Endometrium (tissue), 2 donors: Measurements from ENCODE around the gene STEAP3.

Source experiments
- FAIRE-seq: peaks from 2 replicates; lab custom pipeline; 2012; peaks lifted over from hg19 to GRCh38; lab: Jason Lieb, UNC
- donor health status: control.
- donor health status: control.

Gene STEAP3

DNA sequence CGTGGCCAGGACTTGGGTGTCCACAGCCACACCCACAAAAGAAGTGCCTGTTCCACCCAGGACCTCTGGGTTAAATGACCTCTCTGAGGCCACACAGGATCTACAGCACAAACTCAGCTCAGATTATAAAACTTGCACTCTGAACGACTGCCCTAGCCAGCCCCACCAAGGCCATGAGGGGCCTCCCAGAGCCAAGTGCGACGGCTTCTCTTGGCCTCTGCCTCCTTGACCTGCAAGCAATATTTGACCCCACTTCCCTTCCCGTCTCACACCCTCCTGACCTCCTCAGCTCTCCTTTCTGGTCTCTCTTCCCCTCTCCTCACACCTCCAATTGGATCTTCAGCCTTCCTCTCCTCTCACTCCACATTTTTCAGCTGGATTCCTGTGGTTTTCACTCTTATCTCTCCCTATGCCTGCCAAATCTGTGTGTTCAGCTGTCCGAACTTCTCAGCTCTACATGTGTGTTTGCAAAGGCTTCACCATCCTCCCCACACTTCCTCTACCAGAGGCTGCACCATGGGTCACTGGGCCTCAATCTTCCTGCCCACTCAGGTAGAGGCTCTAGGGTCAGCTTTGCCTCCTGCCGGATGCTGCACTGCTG is 25.3 kb upstream of the STEAP3 start:
- FAIRE-seq = no peak

DNA sequence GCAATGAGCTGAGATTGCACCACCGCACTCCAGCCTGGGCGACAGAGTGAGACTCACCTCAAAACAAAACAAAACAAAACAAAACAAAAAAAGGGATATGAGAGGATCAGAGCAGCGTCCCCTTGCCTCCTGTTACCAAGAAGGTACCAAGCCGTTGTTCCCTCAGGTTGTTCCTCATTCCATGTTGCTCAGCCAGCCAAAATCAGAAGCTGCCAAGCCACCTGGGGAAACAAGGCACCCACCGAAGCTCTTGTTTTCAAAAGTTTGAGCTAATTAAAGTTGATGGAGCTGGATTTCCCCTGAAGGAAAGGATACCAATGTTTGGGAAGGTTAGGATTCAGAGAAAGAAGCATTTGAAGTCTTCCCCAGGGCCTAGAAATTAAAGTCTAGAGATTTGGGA is 21.8 kb upstream of the STEAP3 start:
- FAIRE-seq = no peak

DNA sequence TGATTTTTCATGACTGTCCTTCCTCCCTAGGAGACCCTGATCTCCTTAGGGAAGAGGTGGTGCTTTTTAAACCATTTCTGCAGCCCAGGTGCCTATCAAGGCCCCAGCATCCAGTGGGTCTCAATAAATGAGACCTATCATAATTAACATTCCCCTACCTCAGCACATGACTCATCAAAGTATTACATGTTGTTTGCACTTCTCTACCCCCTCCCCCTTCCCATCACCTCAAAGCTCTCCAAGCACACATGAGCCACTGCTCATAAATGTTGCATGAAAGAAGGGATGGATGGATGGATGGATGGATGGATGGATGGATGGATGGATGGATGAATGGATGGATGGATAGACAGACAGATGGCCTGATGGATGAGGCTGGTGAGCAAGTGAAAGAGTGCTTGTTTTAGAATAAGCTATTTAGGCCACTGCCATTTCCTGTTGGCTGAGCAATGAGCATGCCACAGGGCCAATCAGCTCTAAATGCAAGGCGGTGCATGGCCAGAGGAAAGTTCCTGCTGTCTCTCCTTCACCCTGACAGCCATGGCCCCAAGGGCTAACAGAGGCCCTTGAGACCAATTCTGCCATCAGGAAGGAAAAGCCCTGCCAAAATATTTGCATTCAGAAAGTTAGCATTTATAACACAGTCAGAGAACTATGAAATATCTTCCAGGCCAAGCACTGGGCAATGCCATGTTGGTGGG is 20.9 kb upstream of the STEAP3 start:
- no peak for FAIRE-seq

DNA sequence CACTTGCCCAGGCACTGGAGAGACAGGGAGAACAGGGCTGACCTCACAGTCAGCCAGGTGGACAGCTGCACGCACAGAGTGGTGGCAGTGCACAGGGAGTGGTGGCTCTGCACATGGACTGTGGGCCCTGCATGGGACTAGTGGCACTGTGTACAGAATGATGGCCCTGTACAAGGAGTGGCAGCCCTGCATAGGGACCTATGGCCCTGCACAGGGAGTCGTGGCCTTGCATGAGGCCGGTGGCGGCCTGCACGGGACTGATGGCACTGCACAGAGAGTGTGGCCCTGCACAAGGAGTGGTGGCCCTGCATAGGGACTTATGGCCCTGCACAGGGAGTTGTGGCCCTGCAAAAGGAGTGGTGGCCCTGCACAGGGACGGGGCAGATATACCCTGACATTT is 19.1 kb upstream of the STEAP3 start:
- FAIRE-seq = no peak

DNA sequence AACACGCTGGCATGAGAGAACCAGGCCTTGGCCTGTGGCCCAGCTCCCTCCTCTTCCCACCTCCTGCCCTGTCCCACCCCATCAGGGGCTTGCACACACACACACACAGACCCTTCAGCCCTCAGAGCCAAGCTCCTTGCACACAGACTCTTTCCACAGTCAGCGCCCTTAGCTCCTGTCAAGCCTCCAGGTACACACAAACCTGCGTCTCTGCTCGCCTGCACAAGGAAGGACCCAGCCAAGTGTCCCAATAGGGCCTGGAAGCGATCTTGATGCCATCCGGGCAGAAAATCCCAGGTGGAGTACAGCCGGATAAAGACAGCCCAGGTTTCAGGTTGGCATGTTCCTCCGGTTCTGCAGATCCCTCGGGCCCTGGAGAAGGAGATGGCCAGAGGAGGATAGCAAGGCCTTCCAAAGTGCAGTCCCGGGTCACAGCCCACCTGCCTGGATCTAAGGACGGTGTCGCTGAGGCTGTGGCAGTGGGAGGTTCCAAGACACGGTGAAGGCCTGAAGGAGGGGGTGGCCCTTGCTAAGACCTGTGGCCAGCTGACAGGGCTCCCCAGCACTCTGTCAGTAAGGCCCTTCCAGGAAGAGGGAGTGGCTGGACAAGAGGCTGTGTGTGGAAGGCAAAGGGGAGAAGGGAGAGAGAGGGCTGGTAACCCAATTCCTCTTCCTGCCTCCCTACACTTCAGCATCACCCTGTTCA is 18.5 kb upstream of the STEAP3 start:
- no peak for FAIRE-seq

DNA sequence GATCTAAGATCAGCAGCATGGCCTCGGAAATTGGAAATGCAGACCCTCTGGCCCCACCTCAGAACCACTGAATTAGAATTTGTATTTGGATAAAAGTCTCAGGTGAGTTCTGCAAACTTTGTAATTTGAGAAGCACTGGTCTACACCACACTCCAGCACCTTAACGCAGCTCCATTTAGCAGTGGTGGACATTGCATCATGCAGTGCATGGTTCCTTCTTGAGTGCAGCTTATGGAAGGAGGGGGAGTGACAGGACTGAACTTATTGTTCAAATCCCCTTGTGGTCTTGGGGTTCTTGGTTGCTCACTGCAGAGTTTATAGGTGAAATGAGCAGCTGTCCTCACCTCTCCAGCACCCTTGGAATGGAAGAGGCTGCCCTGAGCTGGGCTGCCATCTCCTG is 17.4 kb upstream of the STEAP3 start:
- FAIRE-seq = no peak

DNA sequence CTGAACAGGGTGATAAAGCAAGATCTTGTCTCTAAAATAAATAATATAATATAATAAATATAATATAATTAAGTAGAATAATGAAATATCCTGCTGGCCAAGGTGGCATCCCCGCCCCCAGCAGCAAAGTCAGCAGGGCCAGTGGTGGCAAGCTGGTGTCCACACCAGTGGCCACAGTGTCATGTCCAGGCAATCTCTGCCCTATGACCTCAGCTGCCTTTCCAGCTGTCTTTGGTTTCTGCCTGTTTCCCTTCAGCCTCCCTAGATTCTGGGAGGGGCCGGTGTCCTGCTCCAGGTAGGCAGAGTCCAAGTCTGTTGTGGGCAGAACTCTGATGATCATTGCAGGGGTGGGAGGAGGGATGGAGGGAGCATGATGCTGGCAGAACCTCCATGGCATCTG is 16.2 kb upstream of the STEAP3 start:
- no peak for FAIRE-seq

DNA sequence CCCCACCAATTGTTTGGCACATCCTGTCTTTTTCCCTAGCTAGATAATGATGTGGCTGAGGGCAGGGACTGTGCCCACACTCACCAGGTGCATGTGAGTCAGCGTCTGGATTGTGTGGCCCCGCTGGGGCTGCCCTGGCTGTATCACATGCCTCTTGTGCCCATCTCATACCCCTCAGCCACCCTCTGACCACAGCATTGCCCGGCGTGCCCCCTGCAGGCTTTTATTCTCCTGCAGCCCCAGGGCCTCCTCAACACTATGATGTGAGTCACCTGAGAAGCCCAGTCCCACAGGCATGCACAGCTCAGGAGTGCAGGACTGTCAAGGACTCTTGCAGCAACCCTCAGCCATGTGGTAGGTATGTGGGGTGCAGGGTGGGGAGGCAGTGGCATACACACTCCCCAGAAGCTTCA is 14.8 kb upstream of the STEAP3 start:
- FAIRE-seq = no peak

DNA sequence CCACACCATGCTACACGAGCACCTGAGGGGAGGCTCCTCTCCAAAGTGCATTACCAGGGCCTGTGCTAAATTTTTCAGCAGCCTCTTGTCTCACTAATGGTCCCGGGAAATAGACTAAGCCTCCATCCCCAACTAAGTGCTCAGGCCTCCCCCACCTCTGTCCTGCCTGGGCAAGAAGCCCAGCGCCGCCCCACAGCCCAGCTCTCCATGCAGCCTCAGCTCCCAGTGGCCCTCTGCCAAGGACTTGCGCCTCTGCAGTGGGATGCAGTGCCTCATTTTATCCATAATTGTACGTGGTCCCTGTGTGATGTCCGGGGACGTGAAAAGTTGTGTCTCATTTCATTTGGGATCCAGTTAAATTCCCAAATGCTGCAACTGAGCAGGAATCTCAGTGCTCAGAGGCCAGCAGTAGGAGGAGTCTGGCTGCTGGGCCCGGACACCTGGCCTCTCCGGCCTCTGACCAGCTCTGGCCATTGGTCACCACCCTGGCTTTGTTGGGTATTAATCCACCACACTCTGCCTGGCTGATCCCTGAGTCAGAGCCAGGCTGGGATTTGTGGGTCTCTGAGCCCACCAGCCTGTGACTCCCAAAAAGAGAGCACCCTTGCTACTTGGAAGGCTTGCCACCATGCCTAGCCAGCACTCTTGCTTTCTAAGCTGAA is 11.4 kb upstream of the STEAP3 start:
- no peak for FAIRE-seq

DNA sequence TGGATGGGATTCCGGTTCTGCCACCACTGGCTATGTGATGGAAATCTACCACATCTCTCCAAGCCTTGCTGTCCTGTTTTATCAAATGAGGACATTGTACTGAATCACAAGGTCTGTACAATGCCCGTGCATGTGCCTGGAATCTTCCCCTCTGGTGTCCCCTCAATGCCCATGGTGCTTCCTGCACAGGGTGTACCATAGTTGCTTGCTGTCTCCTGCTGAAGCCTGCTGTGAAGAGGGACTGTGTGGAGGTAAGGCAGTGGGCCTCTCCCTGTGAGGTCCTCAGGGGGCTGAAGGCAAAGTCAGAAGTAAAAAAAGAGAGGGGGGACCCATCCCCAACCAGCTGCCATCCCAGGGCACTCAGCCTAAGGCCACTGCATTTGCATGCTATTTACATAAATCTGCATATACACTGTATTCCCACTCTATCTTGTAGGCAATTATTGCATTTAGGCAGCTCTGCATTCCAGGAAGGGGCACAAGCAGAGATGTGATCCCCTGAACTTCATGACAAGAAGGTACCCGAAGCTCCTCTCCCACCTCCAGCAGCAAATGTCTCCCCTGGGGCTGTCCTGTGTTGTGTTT is 9.1 kb upstream of the STEAP3 start:
- FAIRE-seq = no peak

DNA sequence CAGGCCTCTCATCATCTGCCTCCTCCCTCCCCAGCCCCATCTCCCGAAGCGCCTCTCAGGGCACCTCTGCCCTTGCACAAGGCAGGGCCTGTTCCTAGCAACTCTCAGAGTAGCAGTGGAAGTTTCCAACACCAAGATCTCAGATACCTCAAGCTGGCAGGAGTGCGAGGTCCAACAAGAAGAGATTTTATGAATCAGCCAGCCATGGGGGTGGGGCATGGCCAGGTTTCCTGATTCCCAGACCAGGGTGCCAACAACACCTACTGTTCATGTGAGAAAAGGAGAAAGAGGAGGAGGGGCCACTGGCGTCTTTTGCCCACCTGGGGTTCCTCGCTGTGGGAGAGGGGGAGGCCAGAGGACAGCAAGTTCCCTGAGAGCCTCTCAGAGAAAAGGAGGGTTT is 6.6 kb upstream of the STEAP3 start:
- no peak for FAIRE-seq

DNA sequence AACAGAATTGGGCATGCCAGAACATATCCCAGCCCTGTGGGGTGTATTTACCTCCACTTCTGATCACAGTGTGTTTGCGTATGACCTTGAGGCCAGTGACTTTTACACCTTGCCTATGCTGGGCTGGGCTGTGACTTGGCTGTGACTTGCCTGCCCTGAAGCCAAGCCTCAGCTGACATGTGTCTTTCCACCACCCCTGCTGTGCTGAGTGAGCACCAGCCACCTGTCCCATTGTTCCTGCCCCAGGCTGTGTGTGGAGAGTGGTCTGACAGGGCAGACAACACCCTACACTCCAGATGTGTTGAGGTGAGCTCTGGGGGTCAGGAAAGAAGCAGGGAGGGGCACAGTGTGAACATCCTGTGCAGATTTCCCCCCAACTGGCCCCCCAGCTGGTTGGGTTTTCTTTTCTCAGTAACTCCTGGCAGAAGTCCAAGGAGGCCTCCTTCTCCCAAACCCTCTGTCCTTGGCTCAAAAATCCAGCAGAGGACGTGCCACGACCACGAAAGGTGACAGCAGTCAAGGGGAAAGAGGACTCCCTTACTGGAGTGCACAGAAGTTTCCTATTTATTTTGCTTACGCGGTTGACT is 5.1 kb upstream of the STEAP3 start:
- no peak for FAIRE-seq

DNA sequence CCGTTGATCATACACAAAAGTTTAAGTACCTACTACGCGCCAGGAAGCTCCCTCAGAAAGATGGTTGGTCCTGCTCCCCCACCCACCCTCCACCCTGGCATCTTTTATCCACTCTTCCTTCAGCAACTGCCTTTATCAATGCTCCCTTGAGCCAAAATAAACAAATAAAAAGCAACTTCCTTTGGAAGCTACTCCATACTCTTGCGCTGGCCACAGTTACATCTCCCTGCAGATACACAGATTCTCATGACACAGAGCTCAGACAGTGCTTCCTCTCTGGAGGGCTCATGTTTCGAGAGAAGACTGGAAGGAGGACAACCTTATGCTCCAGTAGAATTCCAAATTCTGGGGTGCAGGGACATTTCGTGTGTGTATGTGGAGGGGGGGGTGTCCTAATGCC is 3.8 kb upstream of the STEAP3 start:
- no peak for FAIRE-seq

DNA sequence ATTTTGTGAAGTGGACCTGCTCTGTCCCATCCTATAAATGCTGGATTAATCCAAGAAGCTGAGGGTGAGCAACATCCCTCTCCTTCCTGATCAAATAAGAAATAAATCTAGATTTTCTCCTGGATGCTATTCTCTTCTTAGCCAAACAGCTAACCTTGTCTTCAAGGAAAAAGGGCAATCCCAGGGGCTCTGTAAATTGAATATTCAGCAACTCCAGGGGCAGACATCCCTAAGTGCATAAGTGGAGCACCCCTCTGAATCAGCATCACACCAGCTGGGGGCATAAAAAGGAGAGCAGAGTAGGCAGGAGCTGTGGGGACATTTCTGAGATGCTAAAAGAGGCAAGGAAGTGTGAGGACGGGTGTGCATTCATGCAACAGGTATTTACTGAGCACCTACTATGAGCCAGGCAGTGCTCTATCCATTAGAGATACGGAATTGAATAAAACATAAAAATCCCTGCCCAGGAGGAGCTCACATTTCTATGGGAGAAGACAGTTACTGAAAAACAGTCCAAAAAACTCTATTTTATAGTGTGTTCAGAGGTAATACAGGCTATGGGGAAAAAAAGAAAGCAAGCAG is 2.8 kb upstream of the STEAP3 start:
- FAIRE-seq = no peak

DNA sequence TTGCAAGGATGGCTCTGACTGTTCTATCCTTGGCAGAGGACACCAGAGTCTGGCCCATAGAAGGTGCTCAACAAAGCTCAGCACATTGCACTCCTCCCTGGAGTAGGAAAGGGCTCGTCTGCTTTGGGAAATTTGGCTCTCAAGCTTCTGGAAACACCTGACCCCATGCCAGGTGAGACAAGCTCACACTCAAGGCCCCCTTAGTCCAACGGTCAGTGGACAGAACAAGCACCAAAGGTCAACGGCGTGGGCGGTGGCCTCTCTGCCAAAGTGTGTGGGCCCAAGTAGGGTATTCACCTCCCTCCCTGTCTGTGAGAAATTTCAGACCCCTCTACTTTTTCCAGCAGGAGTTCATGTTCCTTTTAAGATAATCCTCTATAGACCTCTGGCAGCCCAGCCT is 2.0 kb upstream of the STEAP3 start:
- FAIRE-seq = no peak

DNA sequence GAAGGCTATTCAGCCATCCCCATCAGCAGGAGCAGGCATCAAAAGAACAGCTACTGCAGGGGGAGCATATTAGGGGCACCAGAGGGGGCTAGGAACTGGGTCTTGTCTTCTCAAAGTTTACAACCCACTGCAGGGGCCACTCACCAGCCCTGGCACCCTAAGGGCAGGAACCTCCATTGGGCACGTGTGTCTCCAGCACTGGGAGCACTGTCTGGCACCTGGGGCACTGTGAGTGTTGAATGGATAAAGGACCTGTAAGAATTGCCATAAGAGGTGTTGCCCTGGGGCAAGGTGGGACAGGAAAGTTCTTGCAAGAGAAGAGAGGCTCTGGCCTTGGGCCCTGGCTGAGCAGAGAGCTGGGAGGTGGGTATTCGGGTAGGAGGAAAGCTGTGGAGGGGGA is 1.4 kb upstream of the STEAP3 start:
- no peak for FAIRE-seq

DNA sequence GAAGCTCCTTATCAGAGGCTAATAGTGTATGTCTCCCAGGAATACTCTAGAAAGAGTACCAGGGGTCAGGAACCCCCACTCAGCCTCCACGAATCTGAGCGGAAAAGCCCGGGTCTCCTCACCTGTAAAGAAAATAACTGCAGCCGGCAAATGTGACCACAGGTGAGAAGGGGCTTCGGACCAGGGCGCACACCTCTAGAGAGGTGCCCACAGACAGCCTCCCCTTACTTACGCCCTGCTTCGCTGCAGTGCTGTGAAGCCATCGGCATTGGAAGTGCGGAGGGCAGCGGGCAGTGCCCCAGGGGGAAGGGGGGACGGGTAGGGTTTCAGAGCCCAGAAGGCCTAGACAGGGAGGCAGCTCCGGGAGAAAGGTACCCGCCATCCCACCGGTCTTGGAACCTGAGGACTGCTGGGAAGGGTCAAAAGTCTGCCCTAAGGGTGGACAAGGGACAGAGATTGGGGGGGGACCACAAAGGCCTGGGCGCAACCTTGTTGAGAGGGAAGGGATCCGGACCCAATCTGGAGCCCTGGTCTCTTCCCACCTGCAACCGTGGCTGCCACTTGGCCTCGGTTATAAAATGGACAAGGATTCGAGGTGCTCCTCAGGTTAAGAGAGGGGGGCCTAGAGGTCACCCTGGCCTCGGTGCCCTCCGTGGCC is 642 bp upstream of the STEAP3 start:
- no peak for FAIRE-seq

DNA sequence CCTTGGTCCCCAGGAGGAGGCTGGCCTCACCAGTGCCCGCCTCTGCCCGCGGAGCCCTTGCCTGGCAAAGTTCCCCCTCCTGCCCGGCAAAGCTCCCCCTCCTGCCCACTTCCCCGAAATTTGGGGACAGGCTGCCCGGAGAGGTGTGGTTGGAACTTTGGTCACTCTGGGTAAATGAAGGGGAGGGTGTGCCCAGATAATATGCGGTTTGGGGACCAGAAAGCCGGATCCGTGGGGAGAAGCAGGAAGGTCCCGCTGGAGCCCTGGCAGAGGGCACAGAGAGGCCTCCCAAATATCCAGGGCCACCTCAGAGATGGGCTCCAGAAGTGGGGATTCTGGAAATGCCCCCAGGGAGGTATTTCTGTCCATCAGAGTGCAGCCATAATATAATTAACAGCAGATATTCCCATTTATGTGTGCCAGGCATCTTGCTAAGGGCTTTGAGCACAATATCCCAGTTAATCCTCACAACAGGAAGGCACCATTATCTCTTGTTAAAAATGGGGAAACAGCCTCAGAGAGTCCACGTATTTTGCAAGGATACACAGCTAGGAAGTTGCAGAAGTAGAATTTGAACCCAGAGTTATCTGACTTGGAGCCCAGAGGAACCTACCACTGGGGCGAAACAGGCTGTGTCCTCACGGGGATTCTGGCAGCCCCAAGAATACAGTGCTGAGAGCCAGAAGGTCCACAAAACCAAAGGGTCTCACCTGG is 914 bp downstream of the STEAP3 start:
- no peak for FAIRE-seq

DNA sequence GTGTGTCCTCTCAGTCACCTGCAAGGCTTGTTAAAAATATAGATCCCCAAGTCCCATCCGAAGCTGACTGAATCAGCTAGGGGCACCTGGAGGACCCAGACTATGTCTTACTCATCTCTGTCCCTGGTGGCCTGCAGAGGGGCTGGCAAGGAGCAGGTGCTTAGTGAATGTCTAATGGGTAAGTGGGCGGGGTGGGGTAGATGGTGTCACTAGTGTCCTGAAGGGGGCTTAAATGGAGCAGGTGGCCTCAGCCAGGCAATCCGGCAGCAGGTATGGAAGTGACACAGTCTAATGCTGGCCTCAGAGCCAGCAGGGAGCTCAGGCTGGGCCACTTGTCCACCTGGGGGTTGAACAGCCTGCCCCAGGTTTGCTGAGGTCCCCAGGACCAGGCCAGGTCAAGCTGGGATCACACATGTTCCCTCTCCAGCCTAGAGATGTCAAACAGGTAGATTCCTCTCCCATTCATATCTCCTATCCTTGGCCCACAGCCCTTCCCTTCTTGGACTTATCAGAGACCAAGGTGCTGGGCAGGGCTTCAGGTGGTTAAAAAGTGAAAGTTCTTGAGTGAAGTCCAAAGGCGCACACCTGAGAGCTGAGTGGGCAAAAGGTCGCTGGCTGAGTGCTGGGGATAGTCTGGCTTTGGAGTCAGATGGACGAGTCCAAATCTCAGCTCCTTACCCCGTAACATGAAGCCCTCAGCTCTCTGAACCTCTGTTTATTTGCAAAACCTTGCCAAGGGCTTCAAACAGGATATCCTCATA is 1.7 kb downstream of the STEAP3 start:
- FAIRE-seq = no peak

DNA sequence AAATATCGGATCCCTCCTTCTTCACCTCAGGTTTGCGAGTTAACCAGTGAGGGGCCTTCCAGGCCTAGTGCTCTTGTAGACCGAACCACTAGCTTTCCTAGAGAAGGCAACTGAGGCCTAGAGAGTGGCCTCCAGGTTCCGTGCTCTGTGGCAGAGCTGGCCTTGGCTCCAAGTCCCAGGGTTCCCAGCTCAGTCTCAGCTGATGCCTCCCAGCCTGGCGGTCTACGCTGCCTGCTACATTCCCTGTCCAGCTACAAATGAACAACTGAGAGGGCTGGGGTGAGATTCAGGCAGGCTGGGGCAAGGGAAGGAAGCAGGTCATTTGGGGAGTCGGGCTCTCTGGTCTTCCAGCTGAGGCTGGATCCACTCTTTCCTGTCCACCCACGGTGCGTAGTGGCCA is 2.3 kb downstream of the STEAP3 start:
- no peak for FAIRE-seq
